Brain pericyte (primary cell): ENCODE measurements around the gene ZNF480.
"Not testable (repeated sequence)": the region's sequence is repeated elsewhere in the genome, so short reads cannot be mapped to it uniquely, and the experiment has no call there.

Experiments used
- DNase-seq: peaks from one replicate; pipeline ENCODE4 v3.0.0-alpha.2; 2012; ENCODE audit warnings: low read depth, low spot score

Gene ZNF480

DNA sequence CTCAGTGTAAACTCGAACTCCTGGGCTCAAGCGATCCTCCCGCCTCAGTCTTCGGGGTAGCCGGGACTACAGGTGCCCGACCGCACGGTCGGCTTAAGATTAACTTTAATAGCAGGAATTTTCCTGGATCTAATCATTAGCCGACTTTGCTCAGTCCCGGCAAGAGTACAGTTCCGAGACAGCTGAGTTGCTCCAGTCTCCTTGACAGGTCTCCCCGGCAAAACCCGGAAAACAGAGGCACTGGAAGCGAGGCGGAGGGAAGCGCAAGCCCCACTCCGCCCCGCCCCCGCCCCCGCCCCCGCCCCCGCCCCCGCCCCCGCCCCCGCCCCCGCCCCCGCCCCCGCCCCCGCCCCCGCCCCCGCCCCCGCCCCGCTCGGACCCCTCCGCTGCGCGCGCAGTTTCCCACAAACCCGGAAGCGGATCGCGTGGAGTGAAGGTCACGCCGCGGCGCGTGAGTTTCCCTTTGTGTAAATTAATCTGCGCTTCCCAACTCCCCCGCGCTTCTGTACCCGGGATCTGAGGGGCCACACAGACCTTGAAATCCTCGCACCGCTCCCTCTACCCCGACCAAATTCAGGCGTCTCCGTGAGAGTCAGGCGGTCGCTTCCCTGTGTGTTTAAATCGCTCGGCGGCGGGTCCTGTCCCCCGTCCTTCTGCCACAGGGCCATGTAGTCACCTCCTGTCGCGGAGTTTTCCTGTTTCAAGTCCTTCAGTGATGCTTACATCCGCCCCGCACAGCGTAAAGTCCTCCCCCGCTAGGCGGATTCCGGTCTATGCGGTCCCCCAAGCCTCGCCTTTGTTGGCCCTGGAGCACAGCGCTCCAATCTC is at the start of gene ZNF480:
Gene ZNF480, plus strand, starts transcription at position 397 of the 828 bp plus-strand sequence. CDS start 3,244 bp downstream, outside the sequence.
- peak; percentile 27 for DNase-seq

DNA sequence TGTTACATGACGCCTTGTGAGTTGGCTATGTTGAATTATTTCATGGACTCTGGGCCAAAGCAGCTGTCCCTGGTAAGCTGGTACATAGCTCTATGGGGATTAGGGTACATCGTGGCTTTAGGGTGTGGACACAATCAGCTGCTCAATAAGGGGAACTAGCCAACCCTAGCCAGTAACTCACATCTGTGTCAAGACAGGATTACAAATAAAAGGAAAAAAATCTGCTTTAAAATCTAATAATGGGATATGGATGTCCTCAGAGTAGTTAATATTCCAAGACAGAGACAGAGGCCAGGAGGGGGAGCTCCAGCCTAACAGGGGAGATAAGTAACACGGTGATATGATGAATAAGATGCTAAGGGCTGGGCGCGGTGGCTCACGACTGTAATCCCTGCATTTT is 48.7 kb upstream of the ZNF480 start:
- no peak for DNase-seq

DNA sequence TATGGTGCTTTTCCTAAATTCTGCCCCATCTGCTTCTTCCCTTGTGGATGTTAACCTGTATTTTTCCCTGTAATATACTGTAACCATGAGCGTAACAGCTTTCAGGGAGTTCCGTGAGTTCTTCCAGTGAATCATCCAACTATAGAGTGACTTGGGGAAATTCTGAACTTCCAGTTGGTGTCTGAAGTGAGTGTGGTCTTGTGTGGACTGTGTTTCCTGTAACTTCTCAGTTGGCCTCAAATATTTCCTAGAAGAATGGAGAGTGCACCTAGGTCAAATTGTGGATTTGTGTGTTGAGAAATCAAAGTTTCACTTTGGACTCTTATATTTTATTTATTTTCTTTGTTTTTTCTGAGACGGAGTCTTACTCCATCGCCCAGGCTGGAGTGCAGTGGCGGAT is 38.5 kb upstream of the ZNF480 start:
- no peak for DNase-seq

DNA sequence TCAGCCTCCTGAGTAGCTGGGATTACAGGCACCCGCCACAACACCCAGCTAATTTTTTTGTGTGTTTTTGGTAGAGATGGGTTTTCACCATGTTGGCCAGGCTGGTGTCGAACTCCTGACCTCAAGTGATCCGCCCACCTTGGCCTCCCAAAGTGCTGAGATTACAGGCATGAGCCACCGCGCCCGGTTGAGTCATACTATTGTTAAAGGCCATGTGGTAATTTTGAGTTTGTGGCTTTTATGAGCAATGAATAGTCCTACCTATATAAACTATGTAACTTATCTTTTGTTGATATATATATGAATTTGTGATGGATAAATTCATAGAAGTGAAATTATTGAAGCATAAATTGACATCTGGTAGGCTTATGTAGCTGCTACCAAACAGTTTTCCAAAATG is 31.4 kb upstream of the ZNF480 start:
- DNase-seq = not testable (repeated sequence)

DNA sequence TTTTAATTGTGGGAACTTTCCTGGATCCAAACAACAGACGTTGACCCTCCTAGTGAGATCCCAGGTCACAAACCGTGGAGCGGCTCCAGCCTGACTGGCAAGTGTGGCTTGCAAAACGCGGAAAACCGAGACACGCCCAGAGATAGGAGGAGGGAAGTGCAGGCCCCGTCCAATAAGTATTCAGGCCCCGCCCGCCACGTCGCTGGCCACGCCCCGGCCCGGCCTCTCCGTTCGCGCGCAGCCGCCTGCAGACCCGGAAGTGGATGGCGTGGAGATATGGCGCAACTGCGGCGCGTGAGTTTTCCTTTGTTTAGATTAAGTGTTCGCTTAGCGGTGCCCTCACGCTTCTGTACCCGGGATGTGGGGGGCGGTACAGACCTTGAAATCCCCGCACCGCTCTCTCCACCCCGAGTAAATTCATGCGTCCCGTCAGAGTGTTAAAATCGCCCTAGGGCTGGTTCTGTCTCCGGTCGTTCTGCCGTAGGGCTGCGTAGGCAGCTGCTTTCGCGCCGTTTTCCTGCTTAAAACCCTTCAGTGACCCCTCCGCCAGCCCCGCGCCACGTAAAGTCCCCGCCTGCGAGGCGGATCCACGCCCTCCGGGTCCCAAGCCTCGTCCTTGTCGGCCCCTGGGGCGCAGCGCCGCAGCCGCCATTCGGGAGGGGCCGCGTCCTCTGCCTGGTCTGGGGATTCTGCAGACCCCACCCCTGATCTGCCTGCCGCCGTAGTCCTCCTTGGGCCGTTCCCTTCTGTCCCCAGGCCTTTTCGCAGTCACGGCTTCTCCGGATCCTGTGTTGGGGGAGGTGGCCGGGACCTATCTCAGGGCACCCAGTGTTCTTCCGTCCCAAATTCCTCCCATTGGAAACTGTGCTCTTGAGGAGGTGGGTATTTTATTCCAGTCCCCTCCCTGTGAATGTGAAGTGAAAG is 27.4 kb upstream of the ZNF480 start, which contains the start of gene ZNF766:
Gene ZNF766, plus strand, starts transcription at position 250 of the 924 bp plus-strand sequence. Its CDS starts 27 bp downstream, at position 277.
- DNase-seq = peak; percentile 74

DNA sequence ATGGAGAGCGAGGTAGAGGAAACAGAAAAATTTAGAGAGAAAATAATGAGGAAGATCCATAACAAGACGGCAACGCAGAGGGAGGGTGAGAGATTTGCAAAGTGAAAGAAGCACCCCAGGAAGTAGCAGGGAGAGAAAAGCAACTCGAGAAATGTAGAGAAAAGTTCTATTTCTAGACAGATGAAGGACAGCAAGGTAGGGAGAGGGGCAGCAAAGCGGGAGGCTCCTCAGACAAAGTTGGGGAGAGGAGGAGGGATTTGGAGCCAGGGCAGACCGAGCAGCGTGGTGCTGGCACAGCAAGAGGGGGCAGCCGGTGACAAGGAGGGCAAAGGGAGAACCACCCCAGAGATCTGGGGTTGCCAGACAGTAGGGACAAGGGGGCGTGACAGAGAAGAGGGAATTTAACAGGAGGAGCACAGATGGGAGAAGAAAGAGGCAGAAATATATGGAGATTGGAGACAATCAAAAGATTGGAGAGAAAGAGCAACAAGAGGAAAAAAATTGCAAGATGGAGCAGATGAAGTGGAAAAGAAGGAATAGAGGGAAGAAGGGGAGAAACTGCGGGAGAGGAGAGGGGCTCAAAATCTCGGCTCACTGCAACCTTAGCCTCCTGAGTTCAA is 26.6 kb upstream of the ZNF480 start:
- DNase-seq = no peak

DNA sequence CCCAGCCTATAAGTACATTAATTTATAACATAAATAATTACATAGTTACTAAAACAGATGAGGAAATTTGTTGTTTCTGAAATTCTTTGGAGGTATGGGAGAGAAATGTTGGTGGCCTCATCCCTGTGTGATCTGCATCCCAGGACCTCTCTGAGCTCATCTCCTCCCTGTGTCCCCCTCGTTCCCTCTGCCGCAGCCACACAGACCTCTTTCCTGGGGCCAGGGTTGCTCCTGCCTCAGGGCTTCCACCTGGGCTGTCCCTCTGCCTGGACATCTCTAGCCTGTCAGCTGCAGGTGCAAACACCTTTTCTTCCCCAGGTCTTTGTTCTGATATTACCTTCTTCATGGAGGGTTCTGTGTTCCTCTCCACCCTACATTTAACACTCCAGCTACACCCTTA is 23.7 kb upstream of the ZNF480 start:
- no peak for DNase-seq

DNA sequence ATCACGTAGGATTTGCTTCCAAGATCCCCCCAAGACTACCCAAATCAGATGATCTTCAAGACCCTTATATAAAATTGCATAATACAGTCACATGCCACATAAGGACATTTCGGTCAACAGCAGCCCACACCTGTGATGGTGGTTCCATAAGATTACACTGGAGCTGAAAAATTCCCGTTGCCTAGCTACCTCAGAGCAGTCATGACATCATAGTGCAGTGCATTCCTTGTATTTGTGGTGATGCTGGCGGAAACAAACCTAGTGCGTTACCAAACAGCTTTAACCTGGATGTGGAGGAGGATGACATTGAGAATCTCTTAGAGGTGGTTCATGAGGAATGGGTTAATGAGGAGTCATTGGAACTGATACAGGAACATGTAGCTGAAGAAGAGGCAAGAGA is 22.8 kb upstream of the ZNF480 start:
- DNase-seq = no peak

DNA sequence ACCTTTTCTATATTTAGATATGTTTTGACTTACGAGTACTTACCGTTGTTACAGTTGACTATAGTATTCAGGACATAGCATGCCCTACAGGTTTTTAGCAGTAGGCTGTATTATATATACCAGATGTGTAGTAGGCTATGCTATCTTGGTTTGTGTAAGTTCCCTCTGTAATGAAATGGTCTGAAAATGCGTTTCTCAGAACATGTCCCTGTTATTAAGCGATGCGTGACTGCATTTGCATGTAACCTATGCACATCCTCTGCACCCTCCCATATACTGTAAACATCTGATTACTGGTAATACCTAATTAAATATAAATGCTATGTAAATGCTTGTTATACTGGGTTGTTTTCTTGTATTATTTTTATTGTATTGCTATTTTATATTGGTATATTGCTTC is 21.0 kb upstream of the ZNF480 start:
- DNase-seq = no peak

DNA sequence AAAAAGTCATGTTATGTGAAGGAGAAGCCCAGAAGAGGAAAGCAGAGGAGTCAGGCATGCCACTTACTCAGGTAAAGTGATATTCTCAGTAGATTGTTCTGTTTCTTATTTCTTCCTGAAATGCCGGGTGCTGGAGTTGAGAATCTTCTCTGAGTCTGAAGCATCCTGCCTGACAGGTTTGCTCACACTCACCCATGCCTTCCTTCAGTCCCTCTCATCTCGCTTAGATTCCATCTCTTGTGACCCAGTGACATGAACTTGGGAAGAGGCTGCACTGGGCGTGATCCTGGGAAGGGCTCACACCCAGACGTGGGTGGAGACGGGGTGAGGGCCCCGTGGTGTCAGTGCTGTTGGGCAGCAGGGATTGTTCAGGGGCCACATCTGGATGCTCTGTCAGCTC is 19.5 kb upstream of the ZNF480 start:
- no peak for DNase-seq

DNA sequence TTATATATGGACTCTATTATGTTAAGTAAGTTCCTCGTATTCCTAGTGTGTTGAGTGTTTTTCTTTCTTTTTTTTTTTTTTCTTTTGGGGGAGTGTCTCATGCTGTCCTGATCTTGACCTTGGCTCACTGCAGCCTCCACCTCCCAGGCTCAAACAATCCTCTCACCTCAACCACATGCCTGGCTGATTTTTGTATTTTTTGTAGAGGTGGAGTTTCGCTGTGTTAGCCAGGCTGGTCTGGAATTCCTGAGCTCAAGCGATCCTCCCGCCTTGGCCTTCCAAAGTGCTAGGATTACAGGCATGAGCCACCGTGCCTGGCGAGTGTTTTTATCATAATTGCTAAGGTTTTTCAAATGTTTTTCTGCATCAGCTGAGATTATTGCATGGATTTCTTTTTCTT is 10.7 kb upstream of the ZNF480 start:
- no peak for DNase-seq

DNA sequence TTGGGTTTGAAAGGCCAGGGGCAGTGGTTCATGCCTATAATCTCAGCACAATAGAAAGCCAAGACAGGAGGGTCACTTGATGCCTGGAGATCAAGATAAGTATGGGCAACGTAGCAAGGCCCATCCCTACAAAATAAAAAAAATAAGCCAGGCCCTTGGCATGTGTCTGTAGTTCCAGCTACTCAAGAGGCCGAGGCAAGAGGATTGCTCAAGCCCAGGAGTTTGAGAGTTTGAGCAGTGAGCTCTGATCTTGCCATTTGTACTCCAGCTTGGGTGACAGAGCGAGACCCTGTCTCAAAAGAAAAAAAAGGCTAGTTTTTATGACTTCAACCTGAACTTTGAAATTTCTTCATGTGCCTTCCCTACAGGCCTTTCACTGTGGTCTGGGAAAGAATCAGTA is 5.2 kb upstream of the ZNF480 start:
- DNase-seq = no peak

DNA sequence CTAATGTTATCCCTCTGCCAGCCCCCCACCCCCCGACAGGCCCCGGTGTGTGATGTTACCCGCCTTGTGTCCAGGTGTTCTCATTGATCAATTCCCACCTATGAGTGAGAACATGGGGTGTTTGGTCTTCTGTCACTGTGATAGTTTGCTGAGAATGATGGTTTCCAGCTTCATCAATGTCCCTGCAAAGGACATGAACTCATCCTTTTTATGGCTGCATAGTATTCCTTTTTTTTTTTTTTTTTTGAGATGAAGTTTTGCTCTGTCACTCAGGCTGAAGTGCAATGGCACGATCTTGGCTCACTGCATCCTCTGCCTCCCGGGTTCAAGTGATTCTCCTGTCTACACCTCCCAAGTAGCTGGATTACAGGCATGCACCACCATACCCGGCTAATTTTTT is 4.0 kb upstream of the ZNF480 start:
- DNase-seq = not testable (repeated sequence)

DNA sequence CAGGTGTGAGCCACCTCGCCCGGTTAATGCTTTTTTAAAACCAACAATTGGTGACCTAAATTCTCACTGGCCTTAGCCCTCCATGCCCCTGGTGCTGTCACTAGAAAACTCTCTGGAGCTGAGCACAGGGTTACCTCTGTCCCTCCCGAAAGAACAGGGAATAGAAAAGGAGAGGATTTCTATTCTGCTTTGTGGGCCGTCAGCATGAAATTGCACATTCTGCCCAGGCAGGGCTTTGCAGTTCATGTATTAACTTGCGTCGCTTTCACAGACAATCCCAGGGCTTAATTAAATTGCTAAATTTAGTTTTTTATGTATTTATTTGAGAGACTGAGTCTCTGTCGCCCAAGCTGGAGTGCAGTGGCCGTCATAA is 583 bp upstream of the ZNF480 start:
- no peak for DNase-seq

DNA sequence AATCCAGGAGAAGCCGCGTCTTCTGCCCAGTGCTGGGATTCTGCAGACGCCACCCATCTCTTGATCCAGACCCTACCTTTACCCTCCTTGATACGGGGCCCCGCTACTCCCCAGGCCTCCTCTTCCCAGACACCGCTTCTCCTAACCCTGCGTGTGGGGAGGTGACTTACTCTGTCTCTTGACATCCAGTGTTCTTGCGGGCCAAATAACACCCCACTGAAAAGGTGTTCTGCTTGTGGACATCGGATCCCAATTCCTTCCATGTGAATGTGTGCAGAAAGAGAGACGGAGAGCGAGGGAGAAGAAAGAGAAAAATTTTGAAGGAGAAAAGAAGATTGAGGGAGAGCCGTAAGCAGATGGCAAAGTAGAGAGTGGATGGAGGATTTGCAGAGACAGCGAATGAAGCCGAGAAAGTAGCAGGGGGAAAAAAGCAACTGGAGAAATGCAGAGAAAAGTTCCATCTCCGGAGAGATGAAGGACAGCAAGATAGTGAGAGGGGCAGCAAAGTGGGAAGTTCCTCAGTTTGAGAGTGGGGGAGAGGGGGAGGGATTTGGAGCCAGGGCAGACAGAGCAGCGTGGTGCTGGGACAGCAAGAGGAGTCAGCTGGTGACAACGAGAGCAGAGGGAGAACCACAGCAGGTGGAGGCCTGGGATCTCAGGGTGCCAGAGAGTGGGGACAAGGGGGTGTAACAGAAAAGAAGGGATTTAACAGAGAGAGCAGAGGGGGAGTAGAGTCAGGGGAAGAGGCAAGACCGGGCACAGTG is 814 bp downstream of the ZNF480 start:
- no peak for DNase-seq

DNA sequence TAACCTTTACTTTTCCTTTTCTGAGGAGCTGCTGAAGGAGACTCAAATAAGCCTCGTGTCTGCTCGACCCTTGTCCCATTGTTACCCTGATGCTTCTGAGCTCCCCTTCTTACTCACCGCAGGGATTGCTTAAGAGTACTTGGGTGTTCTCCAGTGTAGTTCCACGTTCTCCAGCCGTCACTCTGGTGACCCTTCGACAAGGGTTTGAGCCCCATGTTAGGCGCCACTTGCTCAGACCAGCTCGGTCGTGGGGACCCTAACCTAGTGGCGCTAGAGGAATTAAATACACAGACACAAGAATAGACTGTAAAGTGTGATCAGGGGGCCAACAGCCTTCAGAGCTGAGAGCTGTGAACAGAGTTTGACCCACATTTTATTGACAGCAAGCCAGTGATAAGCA is 10.3 kb downstream of the ZNF480 start:
- DNase-seq = peak; percentile 21

DNA sequence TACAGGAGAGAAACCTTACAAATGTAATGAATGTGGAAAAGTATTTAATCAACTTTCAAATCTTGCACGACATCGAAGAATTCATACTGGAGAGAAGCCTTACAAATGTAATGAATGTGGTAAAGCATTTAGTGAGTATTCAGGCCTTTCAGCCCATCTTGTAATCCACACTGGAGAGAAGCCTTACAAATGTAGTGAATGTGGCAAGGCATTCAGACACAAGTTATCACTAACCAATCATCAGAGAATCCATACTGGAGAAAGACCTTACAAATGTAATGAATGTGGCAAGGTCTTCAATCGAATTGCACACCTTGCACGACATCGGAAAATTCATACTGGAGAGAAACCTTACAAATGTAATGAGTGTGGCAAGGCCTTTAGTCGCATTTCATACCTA is 25.5 kb downstream of the ZNF480 start:
- DNase-seq = no peak

DNA sequence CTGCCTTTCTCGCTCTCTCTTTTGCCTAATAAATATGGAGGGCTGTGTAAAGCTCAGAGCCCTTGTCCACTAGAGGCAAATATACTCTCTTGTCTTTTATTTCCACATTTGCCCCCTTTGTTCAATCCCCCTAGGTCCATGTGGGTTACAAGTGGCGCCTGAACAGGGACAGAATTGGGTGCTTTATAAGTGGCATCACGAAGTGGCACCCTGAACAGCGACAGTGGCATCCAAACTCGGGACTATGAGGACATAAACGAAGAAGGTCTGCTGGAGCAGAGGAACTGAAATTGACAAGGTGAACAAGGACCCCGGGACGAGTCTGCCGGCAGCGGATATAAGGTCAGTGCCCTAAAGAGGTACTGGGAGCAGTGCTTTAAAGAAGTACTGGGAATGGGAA is 34.8 kb downstream of the ZNF480 start:
- DNase-seq = no peak

DNA sequence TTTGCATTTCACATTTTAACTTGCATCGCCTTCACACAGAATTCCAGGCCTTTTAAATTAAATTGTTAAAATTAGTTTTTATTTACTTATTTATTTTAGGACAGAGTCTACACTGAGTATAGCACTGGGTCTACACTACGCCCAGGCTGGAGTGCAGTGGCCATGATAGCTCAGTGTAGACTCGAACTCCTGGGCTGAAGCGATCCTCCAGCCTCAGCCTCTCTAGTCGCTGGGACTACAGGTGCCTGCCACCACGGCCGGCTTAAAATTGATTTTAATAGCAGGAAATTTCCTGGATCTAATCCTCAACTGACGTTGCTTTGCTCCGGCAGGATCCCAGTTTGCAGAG is 38.8 kb downstream of the ZNF480 start:
- no peak for DNase-seq

DNA sequence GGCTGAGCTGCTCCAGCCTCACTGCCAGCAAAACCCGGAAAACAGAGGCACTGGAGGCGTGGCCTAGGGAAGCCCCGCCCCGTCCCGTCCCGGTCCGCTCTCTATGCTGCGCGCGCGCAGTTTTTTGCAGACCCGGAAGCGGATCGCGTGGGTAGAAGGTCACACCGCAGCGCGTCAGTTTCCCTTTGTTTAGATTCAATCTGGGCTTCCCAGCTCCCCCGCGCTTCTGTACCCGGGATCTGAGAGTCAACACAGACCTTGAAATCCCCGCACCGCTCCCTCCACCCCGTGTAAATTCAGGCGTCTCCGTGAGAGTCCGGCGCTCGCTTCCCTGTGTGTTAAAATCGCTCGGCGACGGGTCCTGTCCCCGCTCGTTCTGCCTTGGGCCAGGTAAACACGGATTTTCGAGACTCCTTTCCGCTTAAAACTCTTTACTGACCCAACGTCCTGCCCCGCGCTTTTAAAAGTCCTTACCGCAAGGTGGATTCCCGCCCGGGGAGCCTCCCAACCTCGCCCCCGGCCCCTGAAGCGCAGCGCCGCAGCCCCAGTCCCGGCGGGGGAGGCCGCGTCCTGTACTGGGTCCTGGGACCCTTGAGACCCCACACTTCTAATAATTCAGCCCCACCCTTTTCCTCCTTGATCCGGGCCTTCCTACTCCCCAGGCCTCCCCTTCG is 39.3 kb downstream of the ZNF480 start, which contains the start of gene ZNF610:
Gene ZNF610, plus strand, starts transcription at position 127 of the 674 bp plus-strand sequence. CDS start 12,930 bp downstream, outside the sequence.
- DNase-seq = peak; percentile 31
